GM21528 (cell line): ENCODE data around the gene ALX4.

Experiments
- ATAC-seq: cut with Tn5 transposase; IDR thresholded peaks from one replicate; pipeline ENCODE4 v1.9.1; 2021; ENCODE audit warnings: mild to moderate bottlenecking, moderate library complexity; ENCODE audit not compliant: unreplicated experiment, low FRiP score

The ALX4 gene

DNA sequence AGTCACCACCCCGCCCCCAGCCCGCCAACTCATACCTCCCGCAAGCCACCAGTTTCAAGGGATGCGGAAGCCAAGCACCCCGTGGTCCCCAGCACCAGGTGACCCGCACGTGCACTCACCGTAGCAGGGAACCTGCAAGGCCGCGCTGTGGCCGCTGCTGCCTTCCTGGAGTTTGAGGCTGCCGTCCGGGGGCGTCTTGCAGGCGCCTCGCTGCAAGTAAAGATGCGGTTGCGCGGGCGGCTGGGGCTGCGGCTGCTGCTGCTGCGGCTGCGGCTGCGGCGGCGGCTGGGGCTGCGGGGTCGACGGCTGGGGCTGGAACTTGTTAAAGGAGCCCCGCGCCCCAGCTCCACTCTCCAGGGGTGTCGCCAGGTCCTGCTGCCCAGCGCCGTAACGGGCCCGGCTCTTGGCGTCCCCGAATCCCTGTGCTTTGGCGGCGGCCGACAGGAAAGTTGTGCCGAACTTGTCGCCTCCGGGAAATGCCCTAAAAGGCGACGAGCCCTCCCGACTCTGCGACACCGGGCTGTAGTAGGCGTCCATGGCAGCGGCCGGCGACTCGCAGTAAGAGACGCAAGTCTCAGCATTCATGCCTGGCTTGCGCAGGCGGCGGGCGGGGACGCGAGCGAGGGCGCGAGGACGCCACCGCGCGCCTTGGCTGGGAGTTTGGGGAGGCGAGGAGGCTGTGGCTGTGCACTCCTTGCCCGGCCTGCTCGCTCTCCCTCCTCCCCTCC lies at the start of gene ALX4:
TSS of gene ALX4 (minus strand) at position 662 of the 728 bp plus-strand sequence. CDS start at position 585, 77 bp downstream.
- ATAC-seq: no peak

DNA sequence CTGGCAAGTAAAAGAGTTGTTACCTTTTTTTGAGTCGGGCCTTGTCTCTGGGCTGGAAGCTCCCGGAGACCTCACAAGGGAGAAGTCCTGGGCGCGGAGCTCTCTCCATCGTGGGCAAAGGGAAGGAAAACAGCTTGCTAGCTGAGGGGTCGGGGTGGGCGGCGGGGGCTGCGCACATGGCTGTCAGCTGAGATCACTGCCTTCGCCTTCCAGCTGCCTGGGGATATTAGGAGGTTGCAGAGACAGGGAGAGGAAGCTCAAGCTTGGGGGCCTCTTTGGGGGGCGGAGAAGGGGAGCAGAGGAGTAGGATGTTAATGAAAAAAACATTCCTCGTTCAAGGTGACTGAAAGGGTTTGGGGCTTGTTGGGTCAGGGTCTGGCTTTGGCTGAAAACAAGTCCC lies 49.2 kb upstream of the ALX4 start:
- ATAC-seq: no peak

DNA sequence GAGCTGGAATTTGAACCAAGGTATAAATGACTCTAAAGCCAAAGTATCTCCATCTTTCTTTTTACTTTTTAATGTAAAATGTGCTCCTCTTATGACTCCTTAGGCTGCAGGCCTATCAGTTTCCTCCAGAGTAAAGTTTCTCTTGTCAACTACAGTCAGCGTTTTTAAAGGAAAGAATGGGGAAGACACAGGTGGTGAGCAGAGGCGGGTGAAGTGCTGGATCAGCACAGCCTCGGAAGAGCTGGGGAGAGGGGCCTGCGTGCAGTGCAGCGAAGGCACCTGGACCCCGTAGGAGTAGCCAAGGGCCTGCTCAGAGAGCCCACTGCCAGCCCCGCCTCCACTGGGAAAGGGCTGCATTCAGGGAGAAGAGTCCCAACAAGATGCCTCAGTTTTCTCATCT lies 48.8 kb upstream of the ALX4 start:
- ATAC-seq: no peak

DNA sequence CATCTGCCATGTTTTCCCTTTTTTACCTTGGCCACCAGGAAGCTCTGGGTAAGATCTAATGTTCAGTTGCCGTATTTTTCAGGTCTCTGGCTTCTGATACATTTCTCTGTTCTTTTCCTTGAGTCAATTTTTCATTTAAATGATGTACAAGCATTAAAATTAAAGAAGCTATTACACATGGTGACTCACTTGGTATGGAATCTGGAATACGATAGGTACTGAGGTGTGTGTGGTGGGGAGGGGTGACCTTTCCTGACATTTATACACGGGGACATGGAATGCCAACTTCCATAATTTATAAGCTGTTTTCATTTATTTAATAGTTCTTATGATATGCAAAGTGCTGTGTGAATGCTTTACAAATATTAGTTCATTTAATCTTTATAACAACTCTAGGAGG lies 47.8 kb upstream of the ALX4 start:
- ATAC-seq: no peak

DNA sequence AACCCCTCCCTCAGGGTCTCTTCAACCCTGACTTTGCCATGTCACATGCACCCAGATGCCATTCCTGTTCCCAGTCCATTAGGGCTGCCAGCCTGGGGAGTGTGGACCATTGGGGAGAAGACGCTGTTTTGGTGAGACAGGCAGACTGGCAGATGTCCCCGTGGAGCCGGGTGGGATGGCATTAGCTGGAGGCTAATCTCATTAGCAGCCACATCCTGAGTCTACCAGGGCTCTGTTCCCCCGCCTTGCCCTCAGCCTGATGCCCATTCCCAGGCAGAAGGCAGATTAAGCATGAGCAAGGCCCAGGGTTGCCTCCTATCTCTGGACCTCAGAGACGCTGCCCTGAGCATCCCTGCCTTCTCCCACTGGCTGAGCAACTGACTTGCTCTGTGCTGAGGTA lies 46.4 kb upstream of the ALX4 start:
- no peak for ATAC-seq

DNA sequence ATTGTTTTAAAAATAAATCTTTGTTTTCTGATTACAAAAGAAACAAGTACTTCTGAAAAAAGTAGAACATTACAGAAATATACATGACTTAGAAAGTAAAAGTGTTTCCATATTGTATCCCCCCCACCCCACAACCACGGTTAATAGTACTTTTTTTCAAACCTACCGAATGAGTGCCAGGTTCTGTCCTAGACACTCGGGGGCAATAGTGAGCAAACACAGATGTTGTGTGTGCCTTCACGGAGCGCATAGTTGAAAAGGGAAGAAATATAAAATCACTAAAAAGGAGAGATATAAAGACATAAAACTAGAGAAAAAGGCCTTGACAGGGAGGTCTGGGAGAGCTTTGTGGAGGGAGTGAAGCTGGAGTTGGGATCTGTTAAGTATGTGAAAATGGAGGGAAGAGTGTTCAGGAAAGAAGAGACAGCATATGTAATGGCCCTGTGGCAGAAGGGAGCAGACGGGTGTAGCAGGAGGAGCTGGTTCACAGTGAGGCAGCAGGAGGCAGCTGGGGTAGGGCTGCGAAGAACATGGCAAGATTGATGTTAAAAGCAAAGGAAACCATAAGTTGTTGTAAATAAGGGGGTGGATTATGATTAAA lies 42.1 kb upstream of the ALX4 start:
- no peak for ATAC-seq

DNA sequence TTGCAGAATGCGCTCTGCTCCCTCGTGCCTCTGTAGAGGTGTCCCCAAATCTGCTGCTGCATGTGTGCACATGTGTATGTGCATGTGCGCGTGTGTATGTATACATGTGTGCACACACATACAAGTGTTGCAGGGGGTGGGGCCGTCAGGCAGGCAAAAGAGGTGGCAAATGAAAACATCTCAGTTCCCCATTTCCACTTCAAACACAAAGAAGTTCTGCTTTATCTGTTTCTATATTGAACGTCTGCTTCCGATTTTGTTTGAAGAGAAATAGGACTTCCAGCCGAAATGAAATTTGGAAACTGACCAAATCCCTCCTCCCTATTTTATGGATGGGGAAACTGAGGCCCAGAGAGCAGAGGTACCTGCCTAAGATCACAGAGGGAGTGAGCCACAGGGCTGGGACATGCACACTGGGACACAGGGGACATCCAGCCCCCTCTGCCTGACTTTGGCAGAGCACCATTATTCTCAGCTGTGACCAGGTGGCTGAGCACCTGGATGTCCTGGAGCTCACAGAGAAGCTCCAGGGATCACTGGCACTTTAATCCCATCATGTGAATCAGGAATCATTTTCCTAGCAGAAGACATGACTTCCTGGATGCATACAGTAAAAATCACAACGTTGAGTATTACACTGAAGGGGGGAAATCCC lies 41.2 kb upstream of the ALX4 start:
- peak; percentile 68 for ATAC-seq

DNA sequence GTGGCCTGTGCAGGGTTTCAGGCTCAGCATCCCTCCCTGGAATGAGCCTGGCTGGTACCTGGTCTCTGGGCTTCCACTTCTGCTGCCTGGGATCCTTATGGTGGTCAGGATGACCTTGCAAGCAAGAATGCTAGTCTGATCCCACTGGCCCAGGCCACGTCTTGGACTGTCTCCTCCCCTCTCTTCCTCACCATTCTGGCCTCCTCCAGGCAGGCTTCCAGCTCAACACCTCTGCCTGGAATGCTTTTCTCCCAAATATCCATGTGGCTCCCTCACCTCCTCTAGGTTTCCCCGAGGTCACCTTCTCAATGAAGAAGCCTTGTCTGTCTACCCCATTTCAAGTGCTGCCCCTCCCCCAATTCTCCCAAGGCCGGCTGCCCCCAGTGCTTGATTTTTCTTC lies 39.4 kb upstream of the ALX4 start:
- no peak for ATAC-seq

DNA sequence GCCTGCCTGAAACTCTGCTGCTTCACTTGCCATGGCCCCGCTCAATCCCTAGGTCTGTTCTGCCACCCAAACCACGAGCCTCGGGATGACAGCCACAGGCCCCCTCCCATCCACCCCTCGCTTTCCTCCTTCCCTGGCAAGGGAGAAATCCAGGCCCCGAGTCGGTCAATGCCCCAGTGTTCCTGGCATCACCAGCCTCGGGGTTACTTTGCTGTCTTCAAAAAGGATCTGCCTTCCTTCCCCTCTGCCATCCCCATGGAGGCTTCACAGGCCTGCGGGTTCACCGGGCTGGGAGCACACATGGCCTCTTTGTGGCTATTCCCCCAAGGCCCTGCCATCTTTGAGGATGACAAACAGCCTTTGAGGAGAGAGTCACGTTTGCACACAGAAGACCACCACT lies 38.8 kb upstream of the ALX4 start:
- ATAC-seq: no peak

DNA sequence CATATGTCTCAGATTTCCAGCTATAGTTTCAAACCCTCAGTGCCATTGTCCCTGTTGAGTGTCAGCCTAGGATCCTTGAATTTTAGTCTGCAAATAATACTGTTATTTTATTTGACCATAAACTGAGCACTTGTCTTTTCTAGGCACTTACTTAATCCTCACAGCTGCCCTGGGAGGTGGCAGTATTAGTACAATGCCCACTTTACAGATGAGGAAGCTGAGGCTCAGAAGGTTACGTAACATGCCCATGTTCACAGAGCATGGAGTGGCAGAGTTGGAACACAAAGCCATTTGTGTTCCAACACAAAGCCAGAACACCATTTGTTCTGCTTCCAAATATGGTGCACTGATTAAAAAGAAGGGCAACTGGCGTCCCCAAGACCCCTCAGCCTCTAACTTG lies 38.2 kb upstream of the ALX4 start:
- ATAC-seq: no peak

DNA sequence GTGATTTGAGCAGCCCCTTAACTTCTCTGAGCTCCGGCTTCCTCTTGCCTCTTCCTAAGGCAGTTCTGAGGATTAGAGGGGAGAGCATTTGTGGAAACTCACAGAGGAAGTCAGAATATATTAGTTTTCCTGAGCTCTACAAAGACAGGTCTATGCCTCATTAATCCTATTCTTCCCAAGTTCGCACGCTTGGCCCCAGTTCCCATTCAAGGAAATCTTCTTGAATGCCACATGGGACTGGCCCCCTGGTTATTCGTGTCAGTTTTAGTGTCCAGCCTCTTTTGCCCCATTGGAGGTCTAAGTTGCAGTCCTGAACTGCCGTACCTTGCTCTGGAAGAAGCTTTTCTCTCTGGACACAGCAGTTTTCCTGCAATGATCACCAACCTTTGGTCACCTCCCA lies 37.6 kb upstream of the ALX4 start:
- ATAC-seq: no peak

DNA sequence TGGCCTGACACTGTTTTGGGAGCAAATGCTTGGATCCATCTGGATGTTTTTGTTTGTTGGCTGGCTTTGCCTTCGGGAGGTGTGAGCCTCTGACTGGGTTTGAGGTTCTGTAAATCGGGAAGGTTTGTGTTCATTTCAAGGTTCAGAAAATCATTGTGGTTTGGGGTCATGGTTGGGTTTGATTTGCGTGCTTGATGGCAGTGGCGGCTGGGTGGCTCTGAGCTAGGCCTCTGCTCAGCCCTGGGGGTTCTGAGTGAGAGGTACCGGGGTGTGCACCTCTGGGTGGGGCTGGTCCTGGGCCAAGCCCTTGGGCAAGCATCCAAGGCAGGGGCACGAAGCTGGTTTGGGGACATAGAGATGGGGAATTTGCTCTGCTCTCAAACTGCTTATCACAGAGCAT lies 37.0 kb upstream of the ALX4 start:
- ATAC-seq: no peak

DNA sequence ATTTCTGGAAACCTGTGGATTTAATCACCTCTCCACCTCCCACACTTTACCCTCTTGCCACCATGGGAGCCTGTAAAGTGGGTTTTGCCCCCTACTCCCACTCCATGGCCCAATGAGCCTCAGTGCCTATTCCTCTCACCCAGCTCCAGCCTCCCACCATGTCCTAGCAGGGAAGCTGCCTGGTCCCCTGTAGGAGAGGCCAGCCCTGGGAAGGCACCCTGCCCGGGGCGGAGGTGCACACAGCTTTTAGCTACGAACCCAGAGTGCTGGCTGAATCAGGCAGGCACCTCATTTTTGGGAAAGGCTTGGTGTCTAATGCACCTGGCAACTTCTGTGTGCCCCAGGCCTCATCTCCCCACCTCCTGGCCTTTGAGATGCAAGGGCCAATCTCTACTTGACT lies 35.8 kb upstream of the ALX4 start:
- ATAC-seq: no peak

DNA sequence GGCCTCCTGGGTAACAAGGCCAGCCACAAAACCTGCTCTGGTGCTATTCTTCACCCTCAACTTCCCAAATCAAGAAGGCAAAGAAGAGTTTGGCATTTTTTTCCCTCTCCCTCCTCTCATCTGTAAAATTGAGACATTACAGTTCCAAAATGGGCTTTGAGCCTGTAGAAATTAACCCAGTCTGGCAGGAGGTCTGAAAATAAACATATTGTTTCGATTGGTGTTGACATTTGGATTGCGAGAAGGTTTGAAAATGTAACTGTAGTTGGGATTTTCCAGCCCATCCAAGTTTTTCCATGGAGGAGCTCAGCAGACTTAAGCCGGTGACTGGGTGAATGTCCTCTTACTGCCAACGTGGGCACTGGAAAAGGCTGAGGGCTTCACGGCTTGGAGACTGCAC lies 35.0 kb upstream of the ALX4 start:
- no peak for ATAC-seq

DNA sequence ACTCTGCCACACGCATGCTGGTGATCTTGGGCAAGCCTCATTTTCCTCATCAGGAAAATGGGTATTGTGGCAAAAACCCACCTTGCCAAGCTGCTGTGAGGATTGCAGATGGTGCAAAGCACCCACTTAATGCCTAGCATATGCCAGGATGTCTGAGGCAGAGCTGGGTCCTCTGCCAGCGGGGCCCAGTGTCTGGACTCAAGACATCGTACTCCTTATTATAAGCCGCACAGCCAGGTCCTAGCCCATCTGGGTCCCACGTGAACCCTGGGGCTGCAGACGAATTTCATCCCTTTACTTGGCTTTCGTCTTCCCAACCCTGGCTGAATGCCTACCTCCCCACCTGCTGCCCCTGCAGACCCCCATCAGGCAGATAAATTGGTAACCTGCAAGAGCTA lies 34.5 kb upstream of the ALX4 start:
- no peak for ATAC-seq

DNA sequence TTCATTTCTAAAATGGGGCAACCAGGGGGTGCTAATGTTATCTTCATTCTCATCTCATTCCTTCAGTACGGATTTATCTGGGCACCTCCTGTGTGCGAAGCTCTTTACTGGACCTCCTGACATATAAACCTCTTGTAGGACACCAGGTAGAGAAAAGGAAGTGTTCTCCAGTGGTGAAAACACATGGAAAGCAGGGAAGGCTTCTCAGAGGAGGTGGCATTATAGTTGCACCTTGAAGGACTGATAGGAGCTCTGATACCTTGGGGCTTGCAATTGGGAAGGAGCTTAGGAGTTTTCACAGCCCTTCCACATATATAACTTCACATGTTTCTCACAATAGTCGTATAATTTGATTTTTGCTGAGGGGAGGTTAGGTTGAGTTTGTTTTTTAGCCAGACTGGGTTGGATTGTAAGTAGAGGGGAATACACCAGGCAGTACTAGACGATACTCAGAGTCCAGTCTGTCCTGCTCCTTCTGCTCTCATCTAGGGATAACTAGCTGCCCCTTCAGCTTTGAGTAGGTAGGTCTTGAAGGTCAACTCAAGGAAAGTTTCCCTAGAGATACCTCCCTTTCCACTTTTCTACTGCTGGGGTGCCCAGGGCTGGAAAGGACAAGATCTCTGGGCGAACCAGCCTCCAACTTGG lies 34.0 kb upstream of the ALX4 start:
- ATAC-seq: no peak

DNA sequence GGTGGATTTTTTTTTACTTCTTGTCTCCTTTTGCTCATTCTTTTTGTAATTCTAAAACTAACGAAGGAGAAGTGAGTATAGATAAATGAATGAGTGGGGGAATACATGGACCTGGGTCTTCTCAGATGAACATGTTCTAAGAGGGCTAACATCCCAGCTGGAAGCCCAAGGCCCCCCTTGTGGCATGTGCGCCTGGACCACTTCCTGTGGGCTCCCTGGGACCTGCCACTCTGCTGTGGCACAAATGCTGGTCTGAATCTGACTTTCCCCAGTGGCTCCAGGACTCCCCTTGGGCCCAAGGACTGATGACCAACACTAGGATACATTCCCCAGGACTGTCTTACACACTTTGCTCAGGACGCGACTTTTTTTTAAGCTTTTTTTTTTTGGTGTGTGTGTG lies 32.7 kb upstream of the ALX4 start:
- ATAC-seq: no peak

DNA sequence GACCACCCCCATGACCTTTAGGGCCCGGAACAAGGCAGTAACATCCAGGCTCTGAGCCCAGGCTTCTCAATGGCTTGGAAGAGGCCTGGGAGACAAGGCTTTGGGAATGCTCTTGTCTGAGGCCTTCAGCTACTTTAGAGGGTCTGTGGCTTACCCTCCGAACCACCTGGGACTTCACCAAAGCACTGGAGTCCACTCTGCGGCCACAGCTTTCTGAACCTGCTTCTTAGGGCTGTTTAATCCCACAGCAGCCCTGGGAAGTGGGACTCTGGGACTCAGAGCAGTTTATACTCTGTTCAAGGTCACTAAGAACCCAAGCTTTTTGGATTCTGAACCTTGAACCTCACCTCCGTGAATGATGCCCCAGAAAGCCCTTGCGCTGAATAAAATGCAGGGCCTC lies 30.7 kb upstream of the ALX4 start:
- ATAC-seq: no peak

DNA sequence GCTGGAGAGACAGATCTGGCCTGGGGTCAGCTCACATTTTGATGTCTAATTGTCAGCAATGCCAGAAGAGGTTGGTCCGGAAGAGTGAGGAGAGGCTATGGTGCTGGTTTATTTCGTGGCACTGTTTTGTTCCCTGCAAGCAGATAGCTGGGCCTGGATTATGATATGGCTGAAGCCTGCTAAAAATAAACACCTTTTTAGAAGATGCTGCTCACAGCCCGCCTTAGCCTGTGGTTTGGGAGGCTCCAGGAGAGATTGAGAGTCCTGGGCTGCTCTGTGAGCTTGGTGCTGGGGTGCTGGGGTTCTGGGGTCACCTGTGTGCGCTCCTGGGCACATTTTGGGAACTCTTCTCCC lies 29.6 kb upstream of the ALX4 start:
- ATAC-seq: no peak

DNA sequence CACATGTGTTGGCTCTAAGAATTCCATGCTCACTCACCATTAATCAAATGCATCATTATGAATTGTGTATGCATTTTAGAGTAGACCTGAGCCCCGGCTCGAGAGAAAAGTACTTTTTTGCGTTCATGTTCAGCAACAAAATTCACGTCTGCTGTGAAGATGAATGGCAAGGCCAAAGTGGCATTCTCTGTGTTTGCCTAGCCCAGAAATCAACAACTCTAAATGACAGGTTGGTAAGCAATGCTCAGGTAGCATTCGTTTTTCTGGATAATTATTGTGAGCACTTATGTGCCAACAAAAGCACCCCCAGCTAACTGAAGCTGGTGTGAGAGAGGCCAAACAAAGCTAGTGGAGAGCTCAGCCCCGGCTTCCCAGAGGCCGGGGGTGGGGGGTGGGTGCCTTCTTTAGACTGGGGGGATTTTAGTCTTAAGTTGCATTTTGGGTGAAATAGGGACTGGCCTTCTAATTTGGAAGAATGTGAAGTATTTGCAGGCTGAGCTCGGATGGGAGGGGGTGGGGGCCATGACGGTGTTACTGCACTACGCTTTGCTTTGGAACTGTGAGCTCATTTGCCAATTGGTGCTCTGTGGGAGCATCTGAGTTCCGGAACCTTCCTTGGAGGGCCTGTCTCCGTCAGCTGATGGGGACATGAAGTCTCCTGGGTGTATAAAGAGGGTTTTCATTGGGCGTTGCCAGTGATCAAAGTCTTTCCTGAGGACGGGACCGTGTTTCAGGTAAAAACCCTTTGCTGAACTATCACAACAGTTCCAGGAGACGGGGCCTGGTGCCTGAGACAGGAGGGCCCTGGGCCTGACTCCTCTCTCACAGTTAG lies 29.0 kb upstream of the ALX4 start:
- ATAC-seq: no peak

DNA sequence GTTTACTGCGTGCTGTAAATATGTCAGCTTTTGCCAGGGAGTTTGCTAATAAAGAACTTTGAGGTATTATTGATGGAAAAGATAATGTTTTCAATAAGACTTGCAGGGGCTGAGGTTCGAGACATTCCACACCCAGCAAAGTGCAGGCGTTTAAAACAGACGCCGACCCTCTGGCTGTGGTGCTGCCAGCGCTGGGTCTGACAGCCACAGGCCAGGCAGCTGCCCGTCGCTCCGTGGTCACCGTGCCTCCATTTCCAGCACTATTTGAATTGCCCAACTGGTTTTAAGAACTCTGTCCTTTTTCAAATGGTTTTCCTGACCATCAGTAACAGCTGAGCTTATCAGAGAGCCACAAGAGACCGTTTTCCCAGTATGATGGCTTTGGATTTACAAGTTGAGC lies 28.1 kb upstream of the ALX4 start:
- ATAC-seq: no peak
